C4-2B (cell line): ENCODE measurements around the gene ARHGAP42.

ENCODE experiments used
- H3K27ac ChIP-seq: fragments of 450-650 bp; 2 replicates; pipeline ENCODE4 v1.5.1; 2017
- ZFX ChIP-seq: fragments of 450-650 bp; IDR thresholded peaks from 2 replicates; pipeline ENCODE4 v1.6.1; 2017
- TF ChIP-seq, protein P1 (sequence below): fragments of 450-650 bp; conservative IDR thresholded peaks from 2 replicates; pipeline ENCODE4 v1.5.1; 2017; ENCODE audit warnings: mild to moderate bottlenecking

Gene ARHGAP42

DNA sequence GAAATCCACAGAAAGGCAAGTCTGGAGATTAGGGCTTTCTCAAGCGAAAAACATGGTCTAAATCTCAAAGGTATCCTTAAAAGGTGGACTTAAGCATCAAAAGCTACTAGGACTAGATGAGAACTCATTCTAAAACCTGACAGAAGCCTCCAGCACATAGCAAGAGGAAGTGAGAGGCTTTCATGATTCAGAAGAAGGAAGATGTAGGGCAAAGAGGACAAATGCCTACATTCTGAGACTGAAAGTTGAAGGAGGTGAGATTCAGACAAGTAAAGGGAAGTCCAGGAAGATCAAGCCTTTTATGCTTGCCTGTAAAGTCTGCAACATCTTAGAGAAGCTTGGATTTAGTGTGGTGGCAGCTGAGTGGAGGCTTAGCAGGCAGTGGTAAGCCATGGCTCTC is 343.6 kb downstream of the ARHGAP42 start:
- H3K27ac ChIP-seq = no peak overlapping the region
- TF ChIP-seq, protein P1, sequence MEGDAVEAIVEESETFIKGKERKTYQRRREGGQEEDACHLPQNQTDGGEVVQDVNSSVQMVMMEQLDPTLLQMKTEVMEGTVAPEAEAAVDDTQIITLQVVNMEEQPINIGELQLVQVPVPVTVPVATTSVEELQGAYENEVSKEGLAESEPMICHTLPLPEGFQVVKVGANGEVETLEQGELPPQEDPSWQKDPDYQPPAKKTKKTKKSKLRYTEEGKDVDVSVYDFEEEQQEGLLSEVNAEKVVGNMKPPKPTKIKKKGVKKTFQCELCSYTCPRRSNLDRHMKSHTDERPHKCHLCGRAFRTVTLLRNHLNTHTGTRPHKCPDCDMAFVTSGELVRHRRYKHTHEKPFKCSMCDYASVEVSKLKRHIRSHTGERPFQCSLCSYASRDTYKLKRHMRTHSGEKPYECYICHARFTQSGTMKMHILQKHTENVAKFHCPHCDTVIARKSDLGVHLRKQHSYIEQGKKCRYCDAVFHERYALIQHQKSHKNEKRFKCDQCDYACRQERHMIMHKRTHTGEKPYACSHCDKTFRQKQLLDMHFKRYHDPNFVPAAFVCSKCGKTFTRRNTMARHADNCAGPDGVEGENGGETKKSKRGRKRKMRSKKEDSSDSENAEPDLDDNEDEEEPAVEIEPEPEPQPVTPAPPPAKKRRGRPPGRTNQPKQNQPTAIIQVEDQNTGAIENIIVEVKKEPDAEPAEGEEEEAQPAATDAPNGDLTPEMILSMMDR = no peak
- TF ChIP-seq ZFX = no peak

- H3K27ac ChIP-seq = no peak overlapping the region
- no peak for TF ChIP-seq ZFX
- TF ChIP-seq, protein P1 = no peak
Observed at GRCh38 chr11:101031713-101032112, 344.6 kb downstream of the ARHGAP42 start.

GRCh38 chr11:101032991-101033390 is 345.9 kb downstream of the ARHGAP42 start:
- no peak overlapping the region for H3K27ac ChIP-seq
- TF ChIP-seq, protein P1 = no peak
- no peak for TF ChIP-seq ZFX

DNA sequence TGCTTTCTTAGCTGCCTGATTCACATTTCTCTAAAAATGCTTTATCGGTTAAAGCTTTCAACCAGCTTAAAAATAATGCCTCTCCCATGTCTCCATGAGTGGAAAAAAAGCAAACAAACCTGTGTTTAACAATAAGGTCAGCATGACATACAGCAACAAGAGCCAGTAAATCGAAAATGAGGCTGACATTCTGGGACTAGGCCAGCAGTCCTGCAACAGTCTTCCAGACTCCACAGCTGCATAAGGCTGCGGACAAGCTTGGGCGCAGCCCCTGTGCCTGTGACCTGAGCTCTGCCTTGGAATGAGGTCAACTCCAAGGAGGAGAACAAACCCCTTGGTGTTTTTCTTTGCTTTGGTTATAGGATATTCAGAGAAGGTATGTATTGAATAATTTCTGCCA is 347.0 kb downstream of the ARHGAP42 start:
- TF ChIP-seq ZFX = no peak
- TF ChIP-seq, protein P1 = no peak
- no peak overlapping the region for H3K27ac ChIP-seq

DNA sequence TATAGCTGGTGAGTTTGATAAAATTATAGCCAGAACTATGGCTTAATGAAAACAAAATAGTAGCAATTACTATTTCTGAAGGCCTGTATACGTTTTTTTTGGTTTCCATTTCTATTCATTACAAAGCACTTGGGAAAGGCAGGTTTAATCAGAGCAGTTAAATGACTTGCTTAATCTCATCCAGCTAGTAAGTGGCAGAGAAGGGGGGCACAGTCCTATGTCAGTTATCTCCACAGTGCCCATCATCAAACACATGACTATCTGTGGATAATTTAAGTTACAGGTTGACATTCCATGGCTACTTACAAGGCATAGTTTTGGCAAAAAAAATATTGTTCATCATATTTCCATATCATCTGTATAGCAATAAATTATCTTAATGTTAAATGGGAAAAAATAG is 348.8 kb downstream of the ARHGAP42 start:
- TF ChIP-seq ZFX = no peak
- TF ChIP-seq, protein P1 = no peak
- no peak overlapping the region for H3K27ac ChIP-seq
